HepG2 (cell line): ENCODE data around the gene SLCO2B1. TPM values are rescaled to one million over a fixed set of nuclear protein-coding genes. Genes with fewer than 3 reads are reported as not detected.

ENCODE experiments used
- ATF7-NPFF ChIP-seq: sonication (generic); formaldehyde crosslinking; IDR thresholded peaks from 2 replicates; pipeline ENCODE4 v1.8.1; 2023; ENCODE audit warnings: mild to moderate bottlenecking, low read depth, missing genetic modification reagents, moderate library complexity
- CHD4 ChIP-seq: fragments of 200-600 bp; sonication (generic); IDR thresholded peaks from 2 replicates; pipeline ENCODE4 v1.7.0; 2017; ENCODE audit warnings: mild to moderate bottlenecking, low read length, borderline replicate concordance
- FOXJ3 ChIP-seq: sonication (generic); formaldehyde crosslinking; IDR thresholded peaks from 2 replicates; pipeline ENCODE4 v1.4.0; 2020; ENCODE audit warnings: missing genetic modification reagents, mild to moderate bottlenecking, borderline replicate concordance
- HES4 ChIP-seq: sonication (generic); formaldehyde crosslinking; IDR thresholded peaks from 2 replicates; pipeline ENCODE4 v1.9.0; 2021; ENCODE audit warnings: mild to moderate bottlenecking, missing genetic modification reagents, borderline replicate concordance
- MTF1 ChIP-seq: sonication (generic); formaldehyde crosslinking; IDR thresholded peaks from 2 replicates; pipeline ENCODE4 v1.5.0; 2020; ENCODE audit warnings: missing genetic modification reagents
- MXD4 ChIP-seq: IDR thresholded peaks from 2 replicates; pipeline ENCODE4 v1.6.1; 2016; ENCODE audit warnings: mild to moderate bottlenecking, missing biosample characterization, missing genetic modification reagents
- SATB2 ChIP-seq: sonication (generic); formaldehyde crosslinking; IDR thresholded peaks from 2 replicates; pipeline ENCODE4 v1.5.0; 2020; ENCODE audit warnings: missing genetic modification reagents
- SMC3 ChIP-seq: IDR thresholded peaks from 2 replicates; pipeline ENCODE4 v1.6.1; 2011; ENCODE audit warnings: low read length, improper control_type of control experiment
- SNAI1 ChIP-seq: sonication (generic); formaldehyde crosslinking; IDR thresholded peaks from 2 replicates; pipeline ENCODE4 v1.5.0; 2020; ENCODE audit warnings: mild to moderate bottlenecking, missing genetic modification reagents, borderline replicate concordance
- SOX5 ChIP-seq: IDR thresholded peaks from 2 replicates; pipeline ENCODE4 v1.6.1; 2016; ENCODE audit warnings: borderline replicate concordance
- TAF15 ChIP-seq: fragments of 200-400 bp; formaldehyde crosslinking; IDR thresholded peaks from one replicate; pipeline ENCODE4 v1.6.1; 2018; ENCODE audit warnings: mild to moderate bottlenecking, low read depth, low read length; ENCODE audit not compliant: poor library complexity, severe bottlenecking
- TARDBP ChIP-seq: sonication (generic); formaldehyde crosslinking; IDR thresholded peaks from 2 replicates; pipeline ENCODE4 v1.8.0; 2022; ENCODE audit warnings: mild to moderate bottlenecking, missing genetic modification reagents
- ZFP62 ChIP-seq: sonication (generic); formaldehyde crosslinking; IDR thresholded peaks from 2 replicates; pipeline ENCODE4 v1.4.0; 2020; ENCODE audit warnings: missing genetic modification reagents
- ZNF207 ChIP-seq: fragments of 450-650 bp; IDR thresholded peaks from 2 replicates; pipeline ENCODE4 v1.6.1; 2016; ENCODE audit warnings: antibody characterized with exemption, borderline replicate concordance
- ZNF343 ChIP-seq: sonication (generic); formaldehyde crosslinking; IDR thresholded peaks from 2 replicates; pipeline ENCODE4 v1.4.0; 2020; ENCODE audit warnings: mild to moderate bottlenecking, missing genetic modification reagents
- ZNF543 ChIP-seq: sonication (generic); formaldehyde crosslinking; IDR thresholded peaks from 2 replicates; pipeline ENCODE4 v1.4.0; 2020; ENCODE audit warnings: mild to moderate bottlenecking, missing genetic modification reagents
- ZNF605 ChIP-seq: sonication (generic); formaldehyde crosslinking; IDR thresholded peaks from 2 replicates; pipeline ENCODE4 v1.8.0; 2022; ENCODE audit warnings: mild to moderate bottlenecking, missing genetic modification reagents
- ZNF879 ChIP-seq: sonication (generic); formaldehyde crosslinking; IDR thresholded peaks from 2 replicates; pipeline ENCODE4 v1.8.1; 2023; ENCODE audit warnings: missing genetic modification reagents
- polyA plus RNA-seq, 8 experiments: library from polyadenylated mRNA; depleted of rRNA in 3 of 8; stranded (reverse) in 7 of 8; unstranded in 1 of 8; fragments of >200 nt; fragmentation: Illumina TruSeq in 4 of 8; extraction: Trizol in 4 of 8; gene quantifications; 2 replicates each; pipeline versions ENCODE4 v1.2.1 to v1.2.3, GENCODE V29; 2011 to 2016; ENCODE audit warnings: low read depth in 4 of 8, missing spikeins in 1 of 8, mixed read lengths in 1 of 8; ENCODE audit not compliant: insufficient read depth in 1 of 8
- total RNA-seq, 5 experiments: library from RNA; depleted of rRNA; stranded (reverse); fragments of >200 nt; fragmentation: Illumina TruSeq; extraction: Trizol; gene quantifications; 2 replicates each; pipeline ENCODE4 v1.2.3, GENCODE V29; 2016; ENCODE audit warnings: low read depth in 1 of 5
- TF ChIP-seq, protein P1 (sequence below): sonication (generic); formaldehyde crosslinking; IDR thresholded peaks from 2 replicates; pipeline ENCODE4 v1.4.0; 2020; ENCODE audit warnings: low read depth, mild to moderate bottlenecking, missing genetic modification reagents
- TF ChIP-seq, protein P2 (sequence below): sonication (generic); formaldehyde crosslinking; IDR thresholded peaks from 2 replicates; pipeline ENCODE4 v1.5.0; 2020; ENCODE audit warnings: missing genetic modification reagents
- TF ChIP-seq, protein P3 (sequence below): sonication (generic); formaldehyde crosslinking; IDR thresholded peaks from 2 replicates; pipeline ENCODE4 v1.9.0; 2021; ENCODE audit warnings: missing genetic modification reagents, borderline replicate concordance
- TF ChIP-seq, protein P4 (sequence below): sonication (generic); formaldehyde crosslinking; IDR thresholded peaks from 2 replicates; pipeline ENCODE4 v1.4.0; 2020; ENCODE audit warnings: missing genetic modification reagents, mild to moderate bottlenecking, borderline replicate concordance

Gene SLCO2B1
- total and polyA plus RNA-seq, 2 of the 13 experiments (the other 11 are each of a cell fraction or from before 2014, with no cell fraction given), result 15.3 to 19.8 TPM

DNA sequence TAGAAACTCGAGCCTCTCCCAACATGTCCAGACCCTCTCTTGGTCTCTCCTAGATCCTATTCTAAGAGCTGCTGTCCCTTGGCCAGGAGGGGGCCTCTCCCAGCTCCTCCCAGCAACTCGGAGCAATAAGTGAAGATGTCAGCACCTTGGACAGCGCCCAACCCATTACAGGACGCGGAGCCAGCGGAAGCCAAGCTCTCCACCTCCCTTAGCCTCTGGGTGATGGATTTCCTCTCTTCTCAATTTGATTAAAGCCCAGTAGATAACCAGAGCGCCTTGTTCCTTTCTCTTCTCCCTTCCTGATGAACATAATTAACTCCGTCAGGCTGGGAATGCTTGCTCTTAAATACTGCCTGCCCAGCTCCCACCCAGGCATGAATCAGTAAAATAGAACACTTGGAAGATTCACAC, 63.5 kb downstream of the SLCO2B1 start (continued):
- TF ChIP-seq, protein P1, sequence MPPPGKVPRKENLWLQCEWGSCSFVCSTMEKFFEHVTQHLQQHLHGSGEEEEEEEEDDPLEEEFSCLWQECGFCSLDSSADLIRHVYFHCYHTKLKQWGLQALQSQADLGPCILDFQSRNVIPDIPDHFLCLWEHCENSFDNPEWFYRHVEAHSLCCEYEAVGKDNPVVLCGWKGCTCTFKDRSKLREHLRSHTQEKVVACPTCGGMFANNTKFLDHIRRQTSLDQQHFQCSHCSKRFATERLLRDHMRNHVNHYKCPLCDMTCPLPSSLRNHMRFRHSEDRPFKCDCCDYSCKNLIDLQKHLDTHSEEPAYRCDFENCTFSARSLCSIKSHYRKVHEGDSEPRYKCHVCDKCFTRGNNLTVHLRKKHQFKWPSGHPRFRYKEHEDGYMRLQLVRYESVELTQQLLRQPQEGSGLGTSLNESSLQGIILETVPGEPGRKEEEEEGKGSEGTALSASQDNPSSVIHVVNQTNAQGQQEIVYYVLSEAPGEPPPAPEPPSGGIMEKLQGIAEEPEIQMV (CRISPR knock-in tag), result peak; percentile 87; the same call in 1 of the 2 replicates
- TF ChIP-seq, protein P2, sequence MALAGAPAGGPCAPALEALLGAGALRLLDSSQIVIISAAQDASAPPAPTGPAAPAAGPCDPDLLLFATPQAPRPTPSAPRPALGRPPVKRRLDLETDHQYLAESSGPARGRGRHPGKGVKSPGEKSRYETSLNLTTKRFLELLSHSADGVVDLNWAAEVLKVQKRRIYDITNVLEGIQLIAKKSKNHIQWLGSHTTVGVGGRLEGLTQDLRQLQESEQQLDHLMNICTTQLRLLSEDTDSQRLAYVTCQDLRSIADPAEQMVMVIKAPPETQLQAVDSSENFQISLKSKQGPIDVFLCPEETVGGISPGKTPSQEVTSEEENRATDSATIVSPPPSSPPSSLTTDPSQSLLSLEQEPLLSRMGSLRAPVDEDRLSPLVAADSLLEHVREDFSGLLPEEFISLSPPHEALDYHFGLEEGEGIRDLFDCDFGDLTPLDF (CRISPR knock-in tag), result peak; percentile 69; the same call in 1 of the 2 replicates
- peak; percentile 96 for TF ChIP-seq ZNF605 (CRISPR knock-in tag)
- peak; percentile 67; the same call in 1 of the 2 replicates for TF ChIP-seq SOX5
- TF ChIP-seq, protein P3, sequence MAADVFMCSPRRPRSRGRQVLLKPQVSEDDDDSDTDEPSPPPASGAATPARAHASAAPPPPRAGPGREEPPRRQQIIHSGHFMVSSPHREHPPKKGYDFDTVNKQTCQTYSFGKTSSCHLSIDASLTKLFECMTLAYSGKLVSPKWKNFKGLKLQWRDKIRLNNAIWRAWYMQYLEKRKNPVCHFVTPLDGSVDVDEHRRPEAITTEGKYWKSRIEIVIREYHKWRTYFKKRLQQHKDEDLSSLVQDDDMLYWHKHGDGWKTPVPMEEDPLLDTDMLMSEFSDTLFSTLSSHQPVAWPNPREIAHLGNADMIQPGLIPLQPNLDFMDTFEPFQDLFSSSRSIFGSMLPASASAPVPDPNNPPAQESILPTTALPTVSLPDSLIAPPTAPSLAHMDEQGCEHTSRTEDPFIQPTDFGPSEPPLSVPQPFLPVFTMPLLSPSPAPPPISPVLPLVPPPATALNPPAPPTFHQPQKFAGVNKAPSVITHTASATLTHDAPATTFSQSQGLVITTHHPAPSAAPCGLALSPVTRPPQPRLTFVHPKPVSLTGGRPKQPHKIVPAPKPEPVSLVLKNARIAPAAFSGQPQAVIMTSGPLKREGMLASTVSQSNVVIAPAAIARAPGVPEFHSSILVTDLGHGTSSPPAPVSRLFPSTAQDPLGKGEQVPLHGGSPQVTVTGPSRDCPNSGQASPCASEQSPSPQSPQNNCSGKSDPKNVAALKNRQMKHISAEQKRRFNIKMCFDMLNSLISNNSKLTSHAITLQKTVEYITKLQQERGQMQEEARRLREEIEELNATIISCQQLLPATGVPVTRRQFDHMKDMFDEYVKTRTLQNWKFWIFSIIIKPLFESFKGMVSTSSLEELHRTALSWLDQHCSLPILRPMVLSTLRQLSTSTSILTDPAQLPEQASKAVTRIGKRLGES (CRISPR knock-in tag), result peak; percentile 95
- TF ChIP-seq TARDBP (CRISPR knock-in tag), result no peak
- TF ChIP-seq TAF15, result no peak
- no peak for TF ChIP-seq CHD4
- peak; percentile 97 for TF ChIP-seq HES4 (CRISPR knock-in tag)
- peak; percentile 93 for TF ChIP-seq SATB2
- TF ChIP-seq FOXJ3 (CRISPR knock-in tag), result no peak
- no peak for TF ChIP-seq ZNF879 (CRISPR knock-in tag)
- TF ChIP-seq ZNF207, result no peak
- peak; percentile 79; the same call in 1 of the 2 replicates for TF ChIP-seq ATF7-NPFF (CRISPR knock-in tag)
- peak; percentile 87; the same call in 1 of the 2 replicates for TF ChIP-seq SNAI1 (CRISPR knock-in tag)
- TF ChIP-seq, protein P4, sequence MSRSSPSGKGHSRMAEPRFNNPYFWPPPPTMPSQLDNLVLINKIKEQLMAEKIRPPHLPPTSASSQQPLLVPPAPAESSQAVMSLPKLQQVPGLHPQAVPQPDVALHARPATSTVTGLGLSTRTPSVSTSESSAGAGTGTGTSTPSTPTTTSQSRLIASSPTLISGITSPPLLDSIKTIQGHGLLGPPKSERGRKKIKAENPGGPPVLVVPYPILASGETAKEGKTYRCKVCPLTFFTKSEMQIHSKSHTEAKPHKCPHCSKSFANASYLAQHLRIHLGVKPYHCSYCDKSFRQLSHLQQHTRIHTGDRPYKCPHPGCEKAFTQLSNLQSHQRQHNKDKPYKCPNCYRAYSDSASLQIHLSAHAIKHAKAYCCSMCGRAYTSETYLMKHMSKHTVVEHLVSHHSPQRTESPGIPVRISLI (CRISPR knock-in tag), result no peak
- TF ChIP-seq MTF1, result peak; percentile 88
- 0 out of 2 replicates have a peak, but pooled peaks have one; percentile 70 for TF ChIP-seq ZNF343
- peak; percentile 54 for TF ChIP-seq SMC3
- TF ChIP-seq ZNF543, result peak; percentile 75; the same call in 1 of the 2 replicates
- peak; percentile 86; the same call in 1 of the 2 replicates for TF ChIP-seq MXD4 (CRISPR knock-in tag)
- TF ChIP-seq ZFP62 (CRISPR knock-in tag), result no peak
